ENCODE data around the gene LIPC. TPM values are rescaled to one million over a fixed set of nuclear protein-coding genes. Genes with fewer than 3 reads are reported as not detected.

The LIPC gene
- total and polyA plus RNA-seq, 2 of the 4 experiments (the other 2 are of a cell fraction), result 0.07 TPM; not detected in 1

- H2BK20ac ChIP-seq (ENCODE audit: low read depth, low read length), result peak overlapping the region; percentile 78
- POLR2A ChIA-PET (ENCODE audit: unreplicated experiment), result no interaction called here
- no peaks in the 10 kb centered on the region for H3K27me3 ChIP-seq (ENCODE audit: control insufficient read depth, insufficient read depth, low read length)
- H3K9me1 ChIP-seq (ENCODE audit: insufficient read depth, low read length), result peaks cover 18% of the 10 kb centered on the region
- peak overlapping the region; percentile 96 for H2AK5ac ChIP-seq (ENCODE audit: low read depth, low read length)
- dilution Hi-C loops (cut with HindIII; ENCODE audit: low sequenced_read_pairs, unreplicated experiment) (no loop called here), intact Hi-C loops (cut with micrococcal nuclease) (no loop called here), in situ Hi-C loops (cut with MboI; ENCODE audit: low sequenced_read_pairs) (no loop called here)
- peaks cover 8% of the 10 kb centered on the region for H3K4me1 ChIP-seq (ENCODE audit: control insufficient read depth, insufficient read depth, low read length)
- peak overlapping the region; percentile 91 for H2AFZ ChIP-seq (replicated peaks; ENCODE audit: low read length, poor library complexity)
- peak; percentile 87 for ATAC-seq (ENCODE audit: low read depth)
- H4K91ac ChIP-seq (ENCODE audit: insufficient read depth, low read depth, low read length), result peak overlapping the region; percentile 78
- no peak overlapping the region for H3K23ac ChIP-seq (ENCODE audit: low read depth, low read length)
- peak overlapping the region; percentile 92 for H2BK15ac ChIP-seq (ENCODE audit: low read depth, low read length)
- peak overlapping the region; percentile 80 for H3K14ac ChIP-seq (replicated peaks; ENCODE audit: low read depth, low read length)
- H3K4ac ChIP-seq (ENCODE audit: low read depth, low read length), result peak overlapping the region; percentile 77
- no peak overlapping the region for H3K56ac ChIP-seq (ENCODE audit: extremely low read depth, insufficient read depth, low read length)
- no peak overlapping the region for H3K4me2 ChIP-seq (ENCODE audit: low read depth, low read length)
- H2BK120ac ChIP-seq (ENCODE audit: low read depth, low read length), result peak overlapping the region; percentile 89
- peak overlapping the region; percentile 43; the same call in 1 of the 2 replicates for H3K18ac ChIP-seq (ENCODE audit: low read depth, low read length)
- no peak overlapping the region for H3K9ac ChIP-seq (ENCODE audit: low read depth, low read length)
- H2AK9ac ChIP-seq (replicated peaks; ENCODE audit: low read depth, low read length, poor library complexity), result peak overlapping the region; percentile 89
- DNase-seq, result peak; percentile 84
- no peaks in the 10 kb centered on the region for H4K20me1 ChIP-seq (ENCODE audit: insufficient read depth, low read length)
- H2BK5ac ChIP-seq (ENCODE audit: low read depth, low read length, poor library complexity, severe bottlenecking), result peak overlapping the region; percentile 21
- H3K79me1 ChIP-seq (ENCODE audit: low read depth in 1 of 2, low read length in 2 of 2), result no peaks in the 10 kb centered on the region
- no peaks in the 10 kb centered on the region for H3K36me3 ChIP-seq (ENCODE audit: control insufficient read depth, insufficient read depth, low read length)
- no peak overlapping the region for H3K4me3 ChIP-seq (ENCODE audit: insufficient read depth, low read depth, low read length)
- H3K27ac ChIP-seq (ENCODE audit: insufficient read depth, low read length), result no peak overlapping the region; the same call in 1 of the 2 replicates
- H4K5ac ChIP-seq (ENCODE audit: low read depth, low read length), result peak overlapping the region; percentile 27; the same call in 1 of the 2 replicates
- CTCF ChIA-PET, result no interaction called here
- no peaks in the 10 kb centered on the region for H3K9me3 ChIP-seq (ENCODE audit: control insufficient read depth, insufficient read depth, low read length)
- BruUV-seq (replicated peaks), result no TSS peak
- peak overlapping the region; percentile 54 to 90; a peak in 3 of 4 replicates for H4K8ac ChIP-seq (ENCODE audit: low read depth in 2 of 2, low read length in 2 of 2)
- WGBS, 2 experiments (ENCODE audit: extremely low coverage in 2 of 2, insufficient read length in 1 of 2), result 59% methylated on average over 8 of the region's 13 CpGs; no CpG with 5 or more reads in 1 of the 2 experiments
- TF ChIP-seq RCOR1 (IDR thresholded peaks at IDR 0.05; ENCODE audit: insufficient replicate concordance, low read length) (no peak), CHD1 (IDR thresholded peaks at IDR 0.05; ENCODE audit: low read depth, low read length) (no peak), NFE2L2 (IDR thresholded peaks at IDR 0.05; ENCODE audit: low read depth, low read length) (no peak), POLR2A (IDR thresholded peaks at IDR 0.05; ENCODE audit: low read depth, low read length) (no peak), CEBPB (IDR thresholded peaks at IDR 0.05; ENCODE audit: low read depth, low read length) (no peak), MAFK (IDR thresholded peaks at IDR 0.05; ENCODE audit: low read depth, low read length) (no peak), SMC3 (IDR thresholded peaks at IDR 0.05; ENCODE audit: low read depth, low read length) (no peak), CTCF (conservative IDR thresholded peaks at IDR 0.05; ENCODE audit: low read depth, low read length) (no peak), RAD21 (IDR thresholded peaks at IDR 0.05; ENCODE audit: low read length) (0 out of 2 replicates have a peak, but pooled peaks have one; percentile 9), BHLHE40 (IDR thresholded peaks at IDR 0.05; ENCODE audit: low read depth, low read length) (no peak), FOS (IDR thresholded peaks at IDR 0.05; ENCODE audit: low read depth, low read length) (peak; percentile 54), RFX5 (IDR thresholded peaks at IDR 0.05; ENCODE audit: low read depth, low read length) (no peak), MXI1 (IDR thresholded peaks at IDR 0.05; ENCODE audit: borderline replicate concordance, low read depth, low read length) (no peak)
- TF ChIP-seq, protein P1, sequence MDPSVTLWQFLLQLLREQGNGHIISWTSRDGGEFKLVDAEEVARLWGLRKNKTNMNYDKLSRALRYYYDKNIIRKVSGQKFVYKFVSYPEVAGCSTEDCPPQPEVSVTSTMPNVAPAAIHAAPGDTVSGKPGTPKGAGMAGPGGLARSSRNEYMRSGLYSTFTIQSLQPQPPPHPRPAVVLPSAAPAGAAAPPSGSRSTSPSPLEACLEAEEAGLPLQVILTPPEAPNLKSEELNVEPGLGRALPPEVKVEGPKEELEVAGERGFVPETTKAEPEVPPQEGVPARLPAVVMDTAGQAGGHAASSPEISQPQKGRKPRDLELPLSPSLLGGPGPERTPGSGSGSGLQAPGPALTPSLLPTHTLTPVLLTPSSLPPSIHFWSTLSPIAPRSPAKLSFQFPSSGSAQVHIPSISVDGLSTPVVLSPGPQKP (IDR thresholded peaks at IDR 0.05; ENCODE audit: borderline replicate concordance, low read depth, low read length), result no peak
- TF ChIP-seq, protein P2, sequence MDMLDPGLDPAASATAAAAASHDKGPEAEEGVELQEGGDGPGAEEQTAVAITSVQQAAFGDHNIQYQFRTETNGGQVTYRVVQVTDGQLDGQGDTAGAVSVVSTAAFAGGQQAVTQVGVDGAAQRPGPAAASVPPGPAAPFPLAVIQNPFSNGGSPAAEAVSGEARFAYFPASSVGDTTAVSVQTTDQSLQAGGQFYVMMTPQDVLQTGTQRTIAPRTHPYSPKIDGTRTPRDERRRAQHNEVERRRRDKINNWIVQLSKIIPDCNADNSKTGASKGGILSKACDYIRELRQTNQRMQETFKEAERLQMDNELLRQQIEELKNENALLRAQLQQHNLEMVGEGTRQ (IDR thresholded peaks at IDR 0.05; ENCODE audit: low read depth, low read length), result no peak
Measured at GRCh38 chr15:58521293-58521991, 89.7 kb downstream of the LIPC start.

All from IMR-90 (cell line).